HG03575 (cell line): ENCODE measurements around the gene ANKRD40CL.
"Not testable (repeated sequence)": the region's sequence is repeated elsewhere in the genome, so short reads cannot be mapped to it uniquely, and the experiment has no call there.

Experiments used
- ATAC-seq: cut with Tn5 transposase; IDR thresholded peaks from one replicate; pipeline ENCODE4 v1.9.1; 2021; ENCODE audit not compliant: unreplicated experiment, insufficient number of reproducible peaks, low FRiP score; ENCODE audit errors: extremely low read depth

Gene ANKRD40CL

DNA sequence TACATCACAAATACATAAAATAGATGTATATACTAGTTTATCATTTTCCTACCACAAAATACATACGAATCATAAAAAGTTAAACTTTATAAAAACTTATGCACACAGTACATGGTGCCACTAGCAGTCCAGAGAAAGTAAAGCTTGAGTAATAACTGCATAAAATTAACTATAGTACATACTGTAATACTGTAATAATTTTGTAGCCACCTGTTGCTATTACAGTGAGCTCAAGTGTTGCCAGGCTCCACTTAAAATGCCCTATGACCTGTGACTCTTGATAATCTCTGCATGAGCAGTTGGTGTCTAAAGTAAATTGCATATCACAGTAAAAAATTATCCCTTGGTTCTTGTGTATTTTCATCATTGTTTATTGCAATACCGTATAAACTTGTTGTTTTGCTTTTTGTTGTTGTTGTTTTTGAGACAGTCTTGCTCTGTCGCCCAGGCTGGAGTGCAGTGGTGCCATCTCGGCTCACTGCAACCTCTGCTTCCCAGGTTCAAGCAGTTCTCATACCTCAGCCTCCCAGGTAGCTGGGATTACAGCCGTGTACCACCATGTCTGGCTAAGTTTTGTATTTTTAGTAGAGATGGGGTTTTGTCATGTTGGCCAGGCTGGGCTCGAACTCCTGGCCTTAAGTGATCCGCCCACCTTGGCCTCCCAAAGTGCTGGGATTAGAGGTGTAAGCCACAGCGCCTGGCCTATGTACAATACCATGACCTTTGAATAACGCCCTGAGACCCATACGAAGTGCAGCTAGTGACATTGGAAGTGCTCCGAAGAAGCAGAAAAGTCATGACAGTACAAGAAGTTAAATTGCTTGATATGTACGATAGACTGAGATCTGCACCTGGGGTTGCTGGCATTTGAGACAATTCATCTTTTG lies 41.3 kb downstream of the ANKRD40CL start:
- no peak for ATAC-seq

DNA sequence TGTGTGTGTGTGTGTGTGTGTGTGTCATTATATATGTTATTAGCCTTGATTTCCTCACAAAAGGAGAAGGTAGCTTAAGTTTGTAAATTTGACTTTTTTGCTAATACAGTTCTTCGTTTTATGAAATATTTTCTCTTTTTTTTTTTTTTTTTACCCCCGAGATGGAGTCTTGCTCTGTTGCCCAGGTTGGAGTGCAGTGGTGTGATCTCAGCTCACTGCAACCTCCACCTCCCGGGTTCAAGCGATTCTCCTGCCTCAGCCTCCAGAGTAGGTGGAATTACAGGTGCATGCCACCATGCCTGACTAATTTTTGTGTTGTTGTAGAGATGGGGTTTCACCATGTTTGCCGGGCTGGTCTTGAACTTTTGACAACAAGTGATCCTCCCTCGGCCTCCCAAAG lies 42.7 kb downstream of the ANKRD40CL start:
- not testable (repeated sequence) for ATAC-seq

DNA sequence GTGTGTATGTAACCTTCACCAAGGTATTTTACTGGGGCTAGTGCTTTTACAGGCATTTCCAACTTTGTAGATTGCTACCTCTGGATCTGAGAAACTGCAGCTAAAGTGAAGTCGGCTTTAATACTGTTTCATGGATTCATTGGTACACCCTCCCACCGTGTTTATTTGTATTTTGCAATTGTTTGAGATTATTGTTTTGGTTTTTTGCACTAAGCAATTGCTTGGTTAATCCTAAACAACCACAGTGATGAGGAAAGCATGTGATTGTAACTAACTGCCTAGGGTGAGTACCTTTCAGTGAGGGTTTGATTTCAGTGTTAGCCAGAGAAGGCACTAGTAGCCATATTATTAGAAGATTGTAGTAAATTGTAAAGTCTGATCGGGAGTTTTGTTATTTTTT lies 44.6 kb downstream of the ANKRD40CL start:
- no peak for ATAC-seq

DNA sequence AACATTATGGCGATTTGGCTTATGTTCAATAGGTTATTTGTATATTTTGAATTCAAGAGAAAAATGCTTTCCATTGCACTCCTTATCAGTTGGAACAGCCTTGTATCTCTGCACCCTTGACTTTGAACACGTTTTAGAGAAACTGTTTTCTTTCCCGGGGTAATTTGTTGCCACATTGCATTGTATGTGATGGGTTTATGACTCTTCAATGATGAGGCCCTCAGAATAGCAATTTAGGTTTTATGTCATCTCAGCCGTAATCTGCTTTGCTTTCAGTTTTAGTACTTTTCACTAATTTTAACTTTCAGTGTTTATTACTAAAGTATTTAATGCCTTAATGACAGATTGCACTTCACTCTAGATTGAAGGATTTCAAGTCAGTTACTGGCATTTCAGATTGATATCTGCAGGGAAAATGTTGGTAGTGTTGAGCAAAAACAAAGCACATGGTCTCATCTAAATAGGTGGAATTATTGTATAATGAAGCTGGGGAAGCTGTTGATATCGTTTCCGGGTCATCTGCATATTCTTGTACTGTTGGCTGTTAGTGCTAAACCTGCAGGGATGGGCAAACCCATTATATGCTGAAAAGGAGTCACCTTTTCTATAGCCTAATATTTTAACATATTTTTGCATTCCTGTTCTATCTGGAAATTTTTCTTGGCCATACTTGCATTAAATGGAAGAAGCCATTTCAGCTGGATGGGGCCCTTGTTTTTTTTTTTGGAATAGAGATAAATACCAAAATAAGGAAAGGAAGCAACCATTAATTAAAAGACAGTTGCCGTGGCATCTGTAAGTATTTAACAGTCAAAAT lies 45.9 kb downstream of the ANKRD40CL start:
- ATAC-seq = no peak

DNA sequence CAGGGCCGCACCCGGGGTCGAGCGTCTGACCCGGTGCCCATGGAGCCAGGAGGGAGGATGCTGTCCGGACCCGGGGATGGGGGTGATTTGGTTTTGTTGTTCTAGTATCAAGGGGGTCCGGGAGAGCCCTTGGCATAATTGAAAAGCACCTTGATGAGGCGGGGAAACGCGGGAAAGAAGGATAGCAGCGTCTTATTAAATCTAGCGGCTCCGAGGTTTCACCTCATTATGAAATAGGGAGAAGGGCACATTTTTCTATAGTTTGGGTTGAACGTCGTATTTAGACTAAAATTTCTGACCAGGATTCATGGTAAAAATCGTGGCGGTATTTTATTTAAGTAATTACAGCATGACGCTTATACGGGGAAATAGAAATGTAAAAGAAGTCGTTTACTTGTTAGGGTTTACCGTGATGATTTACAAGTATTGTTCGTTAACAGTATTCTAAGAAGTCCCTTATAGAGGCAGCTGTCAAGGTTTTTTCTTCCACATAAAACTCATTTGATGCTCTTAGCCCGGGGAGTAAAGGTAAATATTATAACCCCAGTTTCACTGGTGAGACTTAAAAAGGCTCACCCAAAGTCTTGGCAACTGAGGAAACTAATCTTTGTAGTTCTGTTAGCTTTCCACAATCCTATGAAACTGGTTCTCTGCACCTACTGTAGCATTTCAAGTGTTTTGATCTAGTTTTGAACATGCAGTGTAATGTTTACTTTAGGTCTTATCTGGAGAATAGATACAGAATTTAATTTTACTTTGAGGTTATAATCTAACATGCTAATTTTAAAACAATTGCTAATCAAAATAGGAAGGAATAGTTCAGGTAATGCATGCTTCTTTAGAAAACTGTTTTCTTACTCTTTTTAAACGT lies 47.2 kb downstream of the ANKRD40CL start:
- ATAC-seq = no peak

DNA sequence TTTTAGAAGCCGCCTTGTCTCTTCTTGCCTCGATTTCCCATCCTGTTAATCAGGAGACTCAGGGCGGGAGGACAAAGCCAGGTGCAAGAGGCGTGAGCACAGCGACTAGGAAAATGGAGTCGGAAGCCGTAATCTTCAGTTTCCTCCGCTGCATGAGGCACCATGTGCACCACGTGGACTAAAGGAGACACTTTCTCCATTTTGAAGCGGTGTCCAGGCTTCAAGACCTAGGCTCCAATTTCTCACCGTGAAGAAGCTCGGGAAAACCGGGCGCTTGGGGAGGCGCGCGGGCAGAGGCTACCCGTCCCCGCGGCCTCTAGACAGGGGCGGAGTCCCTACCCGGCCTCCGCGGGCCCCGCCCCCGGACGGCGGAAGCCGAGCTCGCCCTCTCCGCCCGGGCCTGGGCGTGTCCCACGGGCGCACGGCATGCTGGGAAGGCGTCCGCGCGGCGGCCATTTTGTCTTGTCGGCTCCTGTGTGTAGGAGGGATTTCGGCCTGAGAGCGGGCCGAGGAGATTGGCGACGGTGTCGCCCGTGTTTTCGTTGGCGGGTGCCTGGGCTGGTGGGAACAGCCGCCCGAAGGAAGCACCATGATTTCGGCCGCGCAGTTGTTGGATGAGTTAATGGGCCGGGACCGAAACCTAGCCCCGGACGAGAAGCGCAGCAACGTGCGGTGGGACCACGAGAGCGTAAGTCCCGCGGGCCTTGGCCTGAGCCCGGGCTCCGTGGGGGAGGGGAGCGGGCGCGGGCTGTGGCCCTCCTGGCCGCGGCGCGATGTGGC lies 48.0 kb downstream of the ANKRD40CL start, which contains the start of gene LUC7L3:
TSS of gene LUC7L3 (plus strand) at position 460 of the 780 bp plus-strand sequence. CDS start at position 590, 130 bp downstream.
- ATAC-seq = peak; percentile 51

DNA sequence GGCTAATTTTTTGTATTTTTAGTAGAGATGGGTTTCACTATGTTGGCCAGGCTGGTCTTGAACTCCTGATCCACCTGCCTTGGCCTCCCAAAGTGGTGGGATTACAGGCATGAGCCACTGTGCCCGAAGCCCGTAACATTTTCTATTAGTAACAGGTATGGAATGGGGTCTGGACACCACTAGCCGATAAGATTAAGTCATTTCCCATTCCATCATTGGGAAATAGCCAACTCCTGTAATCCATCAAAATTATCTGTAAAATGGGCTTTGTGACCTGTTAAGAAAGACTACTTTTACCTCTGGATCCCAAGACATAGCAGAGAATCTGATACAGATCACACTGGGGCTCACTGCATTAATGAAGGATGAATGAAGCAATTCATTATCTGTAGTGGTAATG lies 51.8 kb downstream of the ANKRD40CL start:
- ATAC-seq = no peak

DNA sequence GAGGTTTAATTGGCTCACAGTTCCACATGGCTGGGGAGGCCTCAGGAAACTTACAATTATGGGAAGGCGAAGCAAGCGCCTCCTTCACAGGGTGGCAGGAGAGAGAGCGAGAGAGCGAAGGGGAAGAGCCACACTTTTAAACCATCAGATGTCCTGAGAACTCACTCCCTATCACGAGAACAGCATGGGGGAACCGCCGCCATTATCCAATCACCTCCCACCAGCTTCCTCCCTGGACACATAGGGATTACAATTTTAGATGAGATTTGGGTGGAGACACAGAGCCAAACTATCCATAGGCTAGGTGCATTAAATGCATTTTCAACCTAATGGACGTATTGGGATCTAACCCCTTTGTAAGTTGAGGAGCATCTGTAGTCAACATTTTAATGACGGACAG lies 54.7 kb downstream of the ANKRD40CL start:
- ATAC-seq = no peak
